Measurements from ENCODE around the gene ETV3.

Gene ETV3

DNA sequence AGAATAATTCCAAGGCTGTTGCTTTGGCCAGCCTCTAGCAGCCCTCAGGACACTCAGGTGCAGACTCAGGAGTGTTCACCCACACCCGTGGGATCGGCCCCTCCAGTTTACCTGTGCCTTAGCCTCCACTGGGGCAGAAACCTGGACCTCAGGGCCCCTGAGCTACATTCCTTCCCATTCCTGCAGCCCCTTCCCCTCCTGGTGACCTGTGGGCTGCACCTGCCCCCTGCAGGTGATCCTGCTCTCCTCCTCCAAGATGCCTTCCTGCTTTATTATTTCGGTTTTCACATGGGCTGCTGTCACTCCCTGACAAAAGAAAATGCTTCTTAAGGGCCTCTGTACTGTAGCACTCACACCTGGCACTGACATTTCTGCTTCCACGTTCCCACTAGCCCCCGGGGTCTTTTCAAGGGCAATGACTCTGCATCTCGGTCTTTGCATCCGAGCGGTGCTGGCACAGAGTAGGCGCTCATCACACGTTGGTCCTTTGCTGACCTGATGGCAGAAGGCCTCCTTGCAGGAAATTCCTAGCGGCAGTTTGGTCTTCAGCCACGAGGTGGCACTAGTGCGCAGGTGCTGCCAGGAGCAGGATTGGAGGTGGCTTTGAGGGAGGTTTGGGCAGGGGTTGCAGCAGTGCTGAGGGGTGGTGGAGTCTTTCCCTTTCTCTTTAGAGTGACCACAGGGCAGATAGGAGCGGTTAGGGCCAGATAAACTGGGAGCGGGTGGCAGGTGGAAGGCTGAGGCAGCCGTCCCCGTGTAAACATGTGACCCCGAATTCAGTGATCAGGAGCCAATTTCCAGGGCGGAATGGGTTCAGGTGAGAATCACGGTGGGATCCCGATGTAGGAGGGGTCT, 25.3 kb upstream of the ETV3 start:
- no peak for TF ChIP-seq Cebpa-rat (IDR thresholded peaks at IDR 0.05)
- H3K4me1 ChIP-seq, result peaks cover 22% of the 10 kb centered on the region
- H3K36me3 ChIP-seq, result no peaks in the 10 kb centered on the region
- no peak overlapping the region for H3K4me3 ChIP-seq
- H4K20me1 ChIP-seq, result no peaks in the 10 kb centered on the region
- no peak overlapping the region for H3K27ac ChIP-seq
- H3K9ac ChIP-seq, result no peak overlapping the region
- H3K4me2 ChIP-seq, result no peak overlapping the region
- H3K9me3 ChIP-seq, result no peaks in the 10 kb centered on the region
- H3K27me3 ChIP-seq, result peaks cover 16% of the 10 kb centered on the region; the same call in 1 of the 2 replicates

DNA sequence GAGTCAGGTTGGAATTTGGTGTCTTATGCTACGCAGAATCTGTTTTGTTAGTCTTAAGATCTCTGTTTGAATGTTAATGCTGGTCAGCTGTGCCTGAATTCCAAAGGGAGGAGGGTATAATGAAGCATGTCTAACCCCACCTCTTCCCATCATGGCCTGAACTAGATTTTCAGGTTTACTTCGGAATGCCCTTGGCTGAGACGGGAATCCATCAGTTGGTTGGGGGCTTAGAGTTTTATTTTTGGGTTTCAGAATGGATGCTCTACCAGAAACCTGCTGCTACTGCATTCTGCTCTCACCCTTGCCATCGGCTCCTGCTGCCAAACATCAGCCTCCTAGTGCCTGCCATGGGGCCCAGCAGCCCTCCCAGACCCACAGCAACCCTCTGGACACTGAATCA, 24.1 kb upstream of the ETV3 start:
- no peak overlapping the region for H3K4me2 ChIP-seq
- no peak overlapping the region for H3K27ac ChIP-seq
- no peaks in the 10 kb centered on the region for H3K9me3 ChIP-seq
- H3K36me3 ChIP-seq, result no peaks in the 10 kb centered on the region
- no peak for TF ChIP-seq Cebpa-rat (IDR thresholded peaks at IDR 0.05)
- H3K27me3 ChIP-seq, result peaks cover 7% of the 10 kb centered on the region; the same call in 1 of the 2 replicates
- H3K9ac ChIP-seq, result no peak overlapping the region
- H3K4me1 ChIP-seq, result peaks cover 12% of the 10 kb centered on the region
- H4K20me1 ChIP-seq, result no peaks in the 10 kb centered on the region
- H3K4me3 ChIP-seq, result no peak overlapping the region

DNA sequence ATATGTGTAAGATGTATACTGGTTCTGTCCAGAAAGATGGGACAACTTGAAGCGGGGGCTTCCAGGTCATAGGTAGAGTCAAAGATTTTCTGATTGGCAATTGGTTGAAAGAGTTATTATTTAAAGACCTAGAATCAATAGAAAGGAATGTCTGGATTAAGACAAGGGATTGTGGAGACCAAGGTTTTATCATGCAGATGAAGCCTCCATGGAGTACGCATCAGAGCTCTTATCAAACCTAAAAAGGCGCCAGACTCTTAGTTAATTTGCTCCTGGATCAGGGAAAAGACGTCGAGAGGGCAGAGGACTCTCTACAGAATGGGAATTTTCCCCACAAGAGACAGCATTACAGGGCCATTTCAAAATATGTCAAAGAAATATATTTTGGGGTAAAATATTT, 23.7 kb upstream of the ETV3 start:
- Histone ChIP-seq H3K27me3 (peaks cover 2% of the 10 kb centered on the region; the same call in 1 of the 2 replicates), H4K20me1 (no peaks in the 10 kb centered on the region), H3K9me3 (no peaks in the 10 kb centered on the region), H3K27ac (no peak overlapping the region), H3K4me2 (no peak overlapping the region), H3K36me3 (no peaks in the 10 kb centered on the region), H3K4me3 (no peak overlapping the region), H3K4me1 (peaks cover 8% of the 10 kb centered on the region), H3K9ac (no peak overlapping the region)
- TF ChIP-seq Cebpa-rat (IDR thresholded peaks at IDR 0.05), result no peak

DNA sequence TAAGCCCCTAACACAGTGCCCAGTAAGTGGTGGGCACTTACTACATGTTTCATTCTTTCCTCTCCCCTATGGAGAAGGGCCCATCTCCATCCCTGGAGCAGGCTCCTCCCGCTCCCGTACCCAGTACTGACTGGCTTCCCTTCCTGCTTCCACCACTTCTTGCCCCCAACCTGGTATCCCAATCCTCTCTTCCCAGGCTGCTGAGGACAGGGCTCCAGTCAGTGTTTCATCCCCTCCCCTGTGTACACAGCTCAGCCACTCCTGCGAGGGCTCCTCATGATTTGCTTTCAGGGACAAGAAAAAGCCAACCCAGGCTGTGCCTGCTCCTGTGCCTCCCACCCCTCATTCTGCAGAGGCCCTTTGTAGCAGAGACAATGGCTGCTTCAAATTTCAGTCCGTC, 20.8 kb upstream of the ETV3 start:
- Histone ChIP-seq H3K36me3 (no peaks in the 10 kb centered on the region), H3K9ac (no peak overlapping the region), H4K20me1 (no peaks in the 10 kb centered on the region), H3K27me3 (no peaks in the 10 kb centered on the region), H3K4me1 (peaks cover 26% of the 10 kb centered on the region), H3K4me2 (no peak overlapping the region), H3K9me3 (no peaks in the 10 kb centered on the region), H3K27ac (no peak overlapping the region), H3K4me3 (no peak overlapping the region)
- no peak for TF ChIP-seq Cebpa-rat (IDR thresholded peaks at IDR 0.05)

DNA sequence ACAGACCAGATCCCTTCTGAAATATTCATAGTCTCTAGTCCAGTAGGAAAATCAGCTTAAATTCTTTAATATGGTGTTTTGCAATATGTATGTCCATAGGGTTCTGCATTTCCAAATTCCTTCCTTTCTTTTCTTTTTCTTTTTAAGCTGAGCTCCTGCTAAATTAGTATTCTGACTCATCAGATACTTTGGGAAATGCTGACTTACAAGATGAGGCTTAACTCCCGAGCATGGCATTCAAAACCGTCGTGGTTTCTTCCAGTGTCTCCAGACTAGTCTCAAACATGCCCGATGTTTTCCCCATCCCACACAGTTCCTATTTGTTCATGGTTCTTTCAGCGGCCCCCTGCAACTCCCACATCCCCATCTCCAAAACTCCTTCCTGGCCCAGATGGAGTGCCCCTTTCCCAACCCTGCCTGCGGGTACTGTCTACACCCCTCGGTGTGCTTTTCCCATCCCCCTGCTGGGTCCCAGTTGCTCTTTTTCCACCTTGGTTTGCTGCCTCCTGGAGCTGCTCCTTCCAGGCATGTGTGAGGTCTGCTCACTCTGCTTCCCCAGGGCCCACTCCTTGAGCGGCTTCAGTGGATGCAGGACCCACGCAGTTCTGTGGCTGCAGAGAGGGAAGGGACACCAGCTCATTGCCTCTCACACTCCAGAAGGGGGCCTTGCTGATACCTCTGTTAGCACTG, 19.5 kb upstream of the ETV3 start:
- Histone ChIP-seq H3K9ac (no peak overlapping the region), H3K36me3 (no peaks in the 10 kb centered on the region), H3K4me1 (peaks cover 34% of the 10 kb centered on the region), H3K9me3 (no peaks in the 10 kb centered on the region), H4K20me1 (no peaks in the 10 kb centered on the region), H3K27me3 (no peaks in the 10 kb centered on the region), H3K4me2 (no peak overlapping the region), H3K27ac (no peak overlapping the region), H3K4me3 (no peak overlapping the region)
- TF ChIP-seq Cebpa-rat (IDR thresholded peaks at IDR 0.05), result no peak

DNA sequence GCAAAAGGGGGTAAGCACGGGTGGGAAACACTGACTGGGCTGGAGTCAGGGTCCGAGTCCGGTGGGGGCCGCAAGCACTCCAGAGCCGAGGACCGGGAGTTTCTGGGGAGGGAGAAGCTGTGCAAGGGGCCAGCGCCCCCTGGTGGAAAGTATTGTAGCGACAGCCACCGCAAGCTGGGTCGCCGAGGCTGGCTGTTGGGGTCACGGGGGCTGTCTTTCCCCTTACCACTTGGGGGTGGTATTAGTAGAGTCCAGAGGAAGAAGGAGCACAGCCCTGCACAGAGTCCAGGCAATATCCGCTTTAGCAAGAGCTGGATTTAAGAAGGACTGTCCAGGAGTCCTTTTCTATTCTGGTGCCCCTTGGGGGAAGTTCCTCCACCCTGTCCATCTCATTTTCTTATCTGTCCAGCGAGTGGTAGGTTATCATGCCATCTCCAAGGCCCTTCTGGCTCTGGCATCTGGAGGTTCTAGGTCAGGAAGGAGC, 17.9 kb upstream of the ETV3 start:
- Histone ChIP-seq H3K27ac (no peak overlapping the region), H4K20me1 (no peaks in the 10 kb centered on the region), H3K9me3 (no peaks in the 10 kb centered on the region), H3K36me3 (no peaks in the 10 kb centered on the region), H3K27me3 (no peaks in the 10 kb centered on the region), H3K4me3 (no peak overlapping the region; the same call in 1 of the 2 replicates), H3K9ac (no peak overlapping the region), H3K4me2 (peak overlapping the region; percentile 91), H3K4me1 (peaks cover 34% of the 10 kb centered on the region)
- TF ChIP-seq Cebpa-rat (IDR thresholded peaks at IDR 0.05), result no peak

DNA sequence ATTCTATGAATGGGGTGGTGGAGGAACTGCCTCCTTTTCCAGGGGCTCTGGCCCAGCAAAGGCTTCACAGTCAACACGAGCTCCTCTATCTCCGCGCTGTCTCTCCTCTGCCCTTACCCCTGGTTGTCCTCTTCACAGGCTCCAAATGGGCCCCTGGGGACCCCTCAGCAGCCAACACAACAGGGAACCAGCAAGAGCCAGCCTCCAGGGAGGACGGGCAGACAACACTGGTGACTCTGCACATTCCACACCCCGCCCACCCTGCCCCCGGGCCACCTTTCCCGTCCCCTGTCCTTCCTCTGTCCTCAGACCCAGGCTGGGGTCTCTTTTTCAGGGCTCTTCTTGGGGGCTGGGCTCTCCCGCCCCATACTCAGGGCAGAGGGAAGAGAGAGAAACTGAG, 17.5 kb upstream of the ETV3 start:
- Histone ChIP-seq H3K4me1 (peaks cover 34% of the 10 kb centered on the region), H3K27me3 (no peaks in the 10 kb centered on the region), H3K36me3 (no peaks in the 10 kb centered on the region), H3K9me3 (no peaks in the 10 kb centered on the region), H3K4me2 (peak overlapping the region; percentile 91), H3K27ac (no peak overlapping the region; the same call in 1 of the 2 replicates), H3K9ac (no peak overlapping the region), H3K4me3 (peak overlapping the region; percentile 44), H4K20me1 (no peaks in the 10 kb centered on the region)
- TF ChIP-seq Cebpa-rat (IDR thresholded peaks at IDR 0.05), result no peak

DNA sequence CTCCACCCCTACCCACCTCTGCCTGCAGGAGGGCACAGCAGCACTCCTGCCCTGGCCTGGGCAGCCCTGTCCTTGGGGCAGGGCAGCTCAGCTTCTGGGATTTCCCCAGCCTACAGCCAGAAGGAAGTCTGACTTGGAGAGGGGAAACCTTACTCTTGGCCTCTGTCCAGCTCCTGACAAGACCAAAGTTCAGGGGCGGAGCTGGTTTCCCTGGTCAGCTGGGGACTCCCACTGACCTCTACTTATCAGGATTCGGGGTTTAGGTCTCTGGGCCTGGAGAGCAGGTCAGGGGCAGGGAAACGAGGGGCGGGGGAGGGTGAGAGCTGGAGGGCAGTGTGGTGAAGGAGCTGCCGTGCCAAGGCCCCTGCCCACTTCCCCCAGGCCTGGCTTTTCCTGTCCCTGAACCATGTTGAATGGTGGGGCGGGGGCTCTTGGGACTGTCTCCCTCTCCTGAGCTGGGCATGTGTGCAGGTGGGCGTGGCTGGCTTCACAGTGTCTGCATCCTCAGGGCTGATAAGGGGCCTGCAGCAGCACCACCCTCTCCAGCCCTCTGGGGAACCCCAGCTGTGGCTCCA, 16.8 kb upstream of the ETV3 start:
- Histone ChIP-seq H3K27ac (peak overlapping the region; percentile 66), H3K9ac (0 out of 2 replicates have a peak overlapping the region, but pooled peaks have one; percentile 45), H4K20me1 (no peaks in the 10 kb centered on the region), H3K4me1 (peaks cover 34% of the 10 kb centered on the region), H3K4me2 (peak overlapping the region; percentile 91), H3K4me3 (peak overlapping the region; percentile 44), H3K9me3 (no peaks in the 10 kb centered on the region), H3K27me3 (no peaks in the 10 kb centered on the region), H3K36me3 (no peaks in the 10 kb centered on the region)
- no peak for TF ChIP-seq Cebpa-rat (IDR thresholded peaks at IDR 0.05)

DNA sequence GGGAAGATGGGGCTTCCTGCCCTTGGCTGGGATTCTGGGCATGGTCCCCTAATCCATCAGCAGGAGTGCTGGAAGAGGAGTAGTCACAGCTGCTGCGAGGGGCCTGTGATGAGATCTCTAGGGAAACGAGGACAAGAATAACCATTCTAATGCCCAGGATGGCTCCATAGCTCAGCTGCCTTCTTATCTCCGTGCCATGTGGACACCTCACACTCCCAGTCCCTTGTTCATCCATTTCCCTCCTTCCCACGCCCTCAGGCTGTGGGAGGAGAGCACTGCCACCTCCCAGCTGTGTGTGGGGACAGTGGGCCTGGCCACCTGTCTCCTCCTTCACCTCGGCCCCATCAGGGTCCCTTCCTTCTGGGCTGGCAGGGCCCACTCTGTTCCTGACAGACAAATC, 16.1 kb upstream of the ETV3 start:
- Histone ChIP-seq H3K4me3 (no peak overlapping the region), H3K27ac (peak overlapping the region; percentile 66), H3K9me3 (no peaks in the 10 kb centered on the region), H3K9ac (peak overlapping the region; percentile 38; the same call in 1 of the 2 replicates), H3K4me1 (peaks cover 34% of the 10 kb centered on the region), H3K36me3 (no peaks in the 10 kb centered on the region), H3K27me3 (no peaks in the 10 kb centered on the region), H4K20me1 (no peaks in the 10 kb centered on the region), H3K4me2 (peak overlapping the region; percentile 91)
- TF ChIP-seq Cebpa-rat (IDR thresholded peaks at IDR 0.05), result no peak

Data from BLaER1 (cell line).